ENCODE data around the gene DOCK1. TPM values are rescaled to one million over a fixed set of nuclear protein-coding genes. Genes with fewer than 3 reads are reported as not detected.

The DOCK1 gene
- total RNA-seq, 3 donors from 2014 or later: 0.11 to 0.15 (median 0.14) TPM

DNA sequence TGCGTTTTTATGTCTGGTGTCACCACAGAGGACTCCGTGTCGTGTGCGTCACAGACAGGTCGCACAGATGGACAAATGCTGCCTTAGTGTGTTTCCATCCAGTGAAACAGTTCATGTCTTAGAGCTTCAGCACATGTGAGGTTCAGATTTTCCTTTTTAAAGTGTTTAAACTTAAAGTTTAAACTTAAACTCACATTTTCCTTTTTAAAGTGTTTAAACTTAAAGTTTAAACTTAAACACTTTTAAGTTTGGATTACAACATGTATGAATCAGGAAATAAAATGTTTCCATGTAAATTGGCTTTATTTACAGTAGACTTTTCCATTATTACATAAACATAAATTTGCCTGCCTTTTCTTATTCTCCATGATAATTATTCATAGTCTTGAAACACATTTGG, 223.9 kb downstream of the DOCK1 start:
- ATAC-seq: no peak
- Mint-ChIP-seq H3K4me3 (no peak overlapping the region), H3K36me3 (ENCODE audit: insufficient read depth) (no peaks in the 10 kb centered on the region), H3K4me1 (ENCODE audit: low read depth) (no peaks in the 10 kb centered on the region), H3K9me3 (peaks cover 5% of the 10 kb centered on the region), H3K27me3 (ENCODE audit: low read depth) (peaks cover 2% of the 10 kb centered on the region)
- DNase-seq: no peak

DNA sequence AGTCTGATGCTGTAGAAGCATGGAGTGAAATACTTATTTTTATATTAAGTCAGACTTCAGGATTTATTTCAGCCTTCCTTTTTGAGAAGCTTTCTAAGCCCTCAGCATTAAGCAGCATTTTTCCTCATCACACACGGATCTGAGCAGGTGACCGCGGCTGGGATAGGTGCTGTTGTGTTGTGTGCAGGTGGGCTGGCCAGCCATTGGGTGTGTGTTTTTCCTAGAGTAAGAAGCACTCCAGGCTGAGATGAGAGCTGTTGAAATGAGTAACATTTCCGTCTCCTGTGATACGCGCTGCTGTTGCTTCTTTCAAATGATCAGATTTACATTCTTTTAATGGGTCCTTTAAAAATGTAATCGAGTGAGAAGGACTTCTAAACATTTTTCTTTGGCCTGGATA, 227.2 kb downstream of the DOCK1 start:
- Mint-ChIP-seq H3K27me3 (ENCODE audit: low read depth) (peaks cover 2% of the 10 kb centered on the region), H3K4me3 (no peak overlapping the region), H3K4me1 (ENCODE audit: low read depth) (peaks cover 3% of the 10 kb centered on the region), H3K36me3 (ENCODE audit: insufficient read depth) (no peaks in the 10 kb centered on the region), H3K9me3 (peaks cover 5% of the 10 kb centered on the region)
- no peak for ATAC-seq
- no peak for DNase-seq

DNA sequence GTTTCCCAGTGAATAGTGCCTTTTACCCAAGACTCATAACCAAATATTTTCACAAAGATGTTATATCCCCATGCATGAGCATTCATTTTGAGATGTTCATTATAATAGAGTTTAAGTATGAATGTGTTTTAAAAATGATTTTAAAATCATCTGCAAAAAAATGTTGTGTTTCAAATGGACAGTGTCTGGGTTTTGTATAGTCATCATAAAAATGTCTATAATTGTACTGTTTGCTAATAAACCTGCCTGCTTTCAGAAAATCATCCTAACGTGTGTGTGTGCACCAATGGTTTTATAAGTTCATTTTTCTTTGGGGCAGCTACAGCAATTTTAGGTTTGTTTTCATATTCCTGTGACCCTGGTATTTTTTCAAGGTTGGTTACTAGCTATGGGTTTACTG, 228.0 kb downstream of the DOCK1 start:
- Mint-ChIP-seq H3K4me3 (no peak overlapping the region), H3K4me1 (ENCODE audit: low read depth) (peaks cover 3% of the 10 kb centered on the region), H3K36me3 (ENCODE audit: insufficient read depth) (no peaks in the 10 kb centered on the region), H3K9me3 (peaks cover 5% of the 10 kb centered on the region), H3K27me3 (ENCODE audit: low read depth) (peaks cover 2% of the 10 kb centered on the region)
- DNase-seq (no peak), ATAC-seq (no peak)

DNA sequence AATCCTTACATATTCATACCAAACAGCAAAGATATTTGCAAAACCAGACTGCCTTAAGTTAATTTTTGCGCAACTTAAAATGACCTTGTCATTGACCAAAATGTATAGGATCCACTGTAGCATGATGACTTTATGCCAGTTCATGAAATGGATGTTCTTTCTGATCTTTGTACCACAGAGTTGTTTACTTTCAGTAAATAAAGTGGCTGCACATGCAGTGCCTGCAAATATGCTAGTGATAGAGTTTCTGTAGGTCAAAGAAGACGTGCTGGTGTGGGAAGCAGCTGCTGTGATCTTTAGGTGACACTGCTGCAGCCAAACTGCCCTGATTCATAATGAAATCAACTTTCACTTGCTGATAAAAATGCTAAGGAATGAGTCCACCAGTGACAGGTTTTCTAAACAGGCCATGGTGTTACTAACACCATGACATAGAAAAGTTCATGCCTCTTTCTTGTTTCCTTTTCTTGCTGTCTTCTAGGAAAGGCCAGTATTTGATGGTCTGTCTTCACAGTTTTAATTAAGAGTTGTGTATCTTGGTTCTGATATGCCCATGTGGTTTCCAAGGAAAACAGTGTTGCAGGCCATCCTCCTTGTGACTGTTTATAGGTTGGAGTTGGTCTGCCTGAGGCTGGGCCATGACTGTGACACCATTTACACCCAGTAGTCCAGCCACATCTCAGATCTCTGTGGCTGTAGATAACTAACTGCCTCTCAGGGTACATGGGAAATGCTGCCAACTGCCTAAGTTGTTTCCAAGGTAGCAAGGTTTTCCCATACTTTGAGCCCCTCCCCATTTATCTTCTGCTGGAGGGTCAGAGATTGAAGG, 228.7 kb downstream of the DOCK1 start:
- peaks cover 2% of the 10 kb centered on the region for H3K27me3 Mint-ChIP-seq (ENCODE audit: low read depth)
- H3K4me3 Mint-ChIP-seq: no peak overlapping the region
- H3K36me3 Mint-ChIP-seq (ENCODE audit: insufficient read depth): no peaks in the 10 kb centered on the region
- ATAC-seq: no peak
- peaks cover 3% of the 10 kb centered on the region for H3K4me1 Mint-ChIP-seq (ENCODE audit: low read depth)
- H3K9me3 Mint-ChIP-seq: peaks cover under 1% of the 10 kb centered on the region
- no peak for DNase-seq

DNA sequence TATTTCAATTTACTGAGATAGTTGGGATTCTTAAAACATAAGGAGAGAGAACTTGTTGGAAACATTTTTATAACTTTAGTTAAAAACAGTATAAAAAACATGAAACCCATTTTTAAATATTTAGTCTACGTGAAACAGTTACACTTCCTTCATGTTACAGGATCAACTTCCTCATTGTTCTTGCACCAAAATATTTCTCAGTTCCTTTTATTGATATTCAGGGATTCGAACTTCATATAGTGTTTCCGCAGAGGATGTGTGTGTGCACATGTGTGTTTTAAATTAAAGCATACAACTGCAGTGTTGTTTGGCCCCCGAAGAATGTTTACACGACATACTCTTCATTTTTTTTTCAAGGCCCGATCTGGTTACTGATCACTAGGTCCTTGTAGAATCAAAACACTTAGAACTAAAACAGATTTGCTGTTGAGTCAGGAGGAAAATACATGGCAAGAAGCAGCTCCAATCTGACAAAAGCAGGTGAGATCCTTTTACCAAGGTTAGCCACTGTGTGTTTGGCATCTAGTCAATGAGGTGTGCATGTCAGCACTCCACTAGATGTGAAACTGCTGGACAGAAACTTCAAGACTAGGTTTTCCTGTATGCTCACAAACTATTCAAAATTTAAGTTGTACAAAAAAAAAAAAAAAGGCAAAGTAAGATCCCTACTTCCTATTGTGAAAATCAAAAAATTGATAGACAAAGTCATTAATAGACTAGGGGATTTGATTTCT, 230.8 kb downstream of the DOCK1 start:
- H3K36me3 Mint-ChIP-seq (ENCODE audit: insufficient read depth): no peaks in the 10 kb centered on the region
- H3K9me3 Mint-ChIP-seq: no peaks in the 10 kb centered on the region
- H3K4me3 Mint-ChIP-seq: no peak overlapping the region
- no peak for DNase-seq
- peaks cover 2% of the 10 kb centered on the region for H3K27me3 Mint-ChIP-seq (ENCODE audit: low read depth)
- peaks cover 3% of the 10 kb centered on the region for H3K4me1 Mint-ChIP-seq (ENCODE audit: low read depth)
- ATAC-seq: no peak

DNA sequence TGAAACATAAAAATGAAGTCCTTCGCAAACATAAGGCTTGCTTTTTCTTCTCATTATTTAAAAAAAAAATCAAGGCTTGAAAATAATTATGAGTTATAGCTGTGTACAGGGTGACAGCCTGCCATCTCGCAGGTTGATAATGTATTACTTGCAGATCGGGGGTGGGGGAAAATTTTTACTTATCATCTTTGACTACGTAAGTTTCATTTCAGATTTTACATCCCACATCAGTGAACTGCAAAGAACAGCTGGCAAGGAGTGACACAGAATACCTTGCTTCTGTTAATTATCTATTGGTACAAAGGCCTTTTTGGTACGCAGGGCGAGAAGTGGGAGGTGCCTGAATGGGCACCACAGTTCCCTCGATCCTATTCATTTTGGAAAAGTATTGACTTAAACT, 232.2 kb downstream of the DOCK1 start:
- DNase-seq (no peak), ATAC-seq (no peak)
- Mint-ChIP-seq H3K27me3 (ENCODE audit: low read depth) (peaks cover 2% of the 10 kb centered on the region), H3K4me3 (no peak overlapping the region), H3K4me1 (ENCODE audit: low read depth) (peaks cover 3% of the 10 kb centered on the region), H3K9me3 (no peaks in the 10 kb centered on the region), H3K36me3 (ENCODE audit: insufficient read depth) (no peaks in the 10 kb centered on the region)

DNA sequence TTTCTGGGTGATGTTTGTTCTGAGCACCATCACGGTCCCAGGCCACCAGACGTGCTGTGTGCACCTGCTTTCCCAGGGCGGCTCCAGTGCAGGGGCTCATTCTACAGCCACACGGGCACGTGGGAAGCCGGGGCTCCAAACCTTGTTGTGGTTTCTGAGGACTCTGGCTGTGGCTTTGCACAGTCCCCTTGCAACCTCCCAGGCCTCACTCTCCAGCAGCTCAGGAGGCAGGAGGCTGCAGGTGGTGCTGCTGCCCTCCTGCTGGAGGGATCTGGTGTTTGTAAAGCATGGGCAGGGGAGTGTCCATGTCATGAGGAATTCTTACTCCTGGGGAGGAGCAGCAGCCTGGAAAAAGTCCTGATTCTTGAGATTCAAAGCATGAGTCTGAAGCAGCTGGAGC, 236.9 kb downstream of the DOCK1 start:
- no peaks in the 10 kb centered on the region for H3K9me3 Mint-ChIP-seq
- no peaks in the 10 kb centered on the region for H3K36me3 Mint-ChIP-seq (ENCODE audit: insufficient read depth)
- H3K4me1 Mint-ChIP-seq (ENCODE audit: low read depth): no peaks in the 10 kb centered on the region
- no peaks in the 10 kb centered on the region for H3K27me3 Mint-ChIP-seq (ENCODE audit: low read depth)
- no peak for DNase-seq
- H3K4me3 Mint-ChIP-seq: no peak overlapping the region
- ATAC-seq: no peak

DNA sequence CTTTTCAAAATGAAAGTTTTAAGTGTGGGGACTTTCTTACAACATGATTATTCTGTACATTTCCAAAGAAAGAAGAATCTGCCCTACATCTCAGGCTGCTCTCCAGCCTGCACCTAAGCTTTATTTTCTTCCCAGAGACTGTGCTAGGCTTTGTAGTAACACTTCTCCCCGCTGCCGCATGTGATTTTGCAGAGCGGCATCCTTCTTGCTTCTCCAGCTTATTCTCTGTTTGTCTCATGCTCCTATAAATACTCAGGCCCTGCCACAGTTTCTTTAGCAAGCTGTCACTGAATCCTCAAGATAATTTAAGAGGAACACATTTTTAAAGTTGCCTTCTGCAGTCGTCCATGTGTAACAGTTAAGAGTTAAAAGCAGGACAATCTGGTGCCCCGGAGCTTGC, 237.6 kb downstream of the DOCK1 start:
- no peak for ATAC-seq
- no peaks in the 10 kb centered on the region for H3K4me1 Mint-ChIP-seq (ENCODE audit: low read depth)
- no peaks in the 10 kb centered on the region for H3K9me3 Mint-ChIP-seq
- H3K27me3 Mint-ChIP-seq (ENCODE audit: low read depth): no peaks in the 10 kb centered on the region
- no peak overlapping the region for H3K4me3 Mint-ChIP-seq
- no peaks in the 10 kb centered on the region for H3K36me3 Mint-ChIP-seq (ENCODE audit: insufficient read depth)
- no peak for DNase-seq

DNA sequence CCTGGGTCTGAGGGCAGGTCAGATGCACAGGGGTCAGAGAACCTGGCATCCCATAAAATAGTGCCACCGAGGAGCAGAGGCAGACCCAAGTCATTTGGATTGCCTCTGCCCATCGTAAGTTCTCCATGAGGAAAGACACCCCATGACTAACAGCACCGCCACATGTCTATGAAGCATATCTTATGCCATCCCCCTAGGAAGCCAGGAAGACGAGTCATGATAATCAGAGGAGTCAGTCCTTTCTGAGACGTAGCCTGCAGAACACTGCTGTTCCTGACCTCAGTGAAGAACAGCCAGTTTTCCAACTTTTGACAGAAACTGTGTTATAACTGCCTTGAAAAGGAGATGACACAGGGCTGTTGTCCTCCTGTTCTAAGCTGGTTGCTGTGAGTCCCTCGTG, 239.9 kb downstream of the DOCK1 start:
- H3K4me3 Mint-ChIP-seq: no peak overlapping the region
- no peaks in the 10 kb centered on the region for H3K27me3 Mint-ChIP-seq (ENCODE audit: low read depth)
- ATAC-seq (no peak), DNase-seq (no peak)
- H3K36me3 Mint-ChIP-seq (ENCODE audit: insufficient read depth): no peaks in the 10 kb centered on the region
- H3K4me1 Mint-ChIP-seq (ENCODE audit: low read depth): no peaks in the 10 kb centered on the region
- H3K9me3 Mint-ChIP-seq: no peaks in the 10 kb centered on the region

DNA sequence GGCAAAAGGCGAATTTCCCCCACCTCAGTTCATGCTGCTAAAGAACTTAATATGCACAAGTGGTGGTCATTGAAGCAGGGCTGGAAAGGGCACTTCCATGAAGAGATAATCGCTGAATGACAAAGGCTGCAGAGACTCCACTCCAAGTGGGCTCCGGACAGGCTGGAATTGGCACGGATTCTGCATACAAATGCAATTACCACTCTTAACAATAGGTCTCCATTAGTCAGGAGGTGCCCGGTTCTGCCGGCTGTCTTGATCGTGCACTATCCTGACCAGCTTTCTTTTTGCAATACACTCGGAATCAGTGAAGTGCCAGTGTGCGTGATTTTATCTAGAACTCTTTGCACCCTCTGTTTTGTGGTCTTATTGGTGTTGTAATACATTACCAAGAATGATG, 241.4 kb downstream of the DOCK1 start:
- Mint-ChIP-seq H3K27me3 (ENCODE audit: low read depth) (no peaks in the 10 kb centered on the region), H3K4me1 (ENCODE audit: low read depth) (no peaks in the 10 kb centered on the region), H3K4me3 (no peak overlapping the region), H3K9me3 (no peaks in the 10 kb centered on the region), H3K36me3 (ENCODE audit: insufficient read depth) (no peaks in the 10 kb centered on the region)
- no peak for ATAC-seq
- no peak for DNase-seq

DNA sequence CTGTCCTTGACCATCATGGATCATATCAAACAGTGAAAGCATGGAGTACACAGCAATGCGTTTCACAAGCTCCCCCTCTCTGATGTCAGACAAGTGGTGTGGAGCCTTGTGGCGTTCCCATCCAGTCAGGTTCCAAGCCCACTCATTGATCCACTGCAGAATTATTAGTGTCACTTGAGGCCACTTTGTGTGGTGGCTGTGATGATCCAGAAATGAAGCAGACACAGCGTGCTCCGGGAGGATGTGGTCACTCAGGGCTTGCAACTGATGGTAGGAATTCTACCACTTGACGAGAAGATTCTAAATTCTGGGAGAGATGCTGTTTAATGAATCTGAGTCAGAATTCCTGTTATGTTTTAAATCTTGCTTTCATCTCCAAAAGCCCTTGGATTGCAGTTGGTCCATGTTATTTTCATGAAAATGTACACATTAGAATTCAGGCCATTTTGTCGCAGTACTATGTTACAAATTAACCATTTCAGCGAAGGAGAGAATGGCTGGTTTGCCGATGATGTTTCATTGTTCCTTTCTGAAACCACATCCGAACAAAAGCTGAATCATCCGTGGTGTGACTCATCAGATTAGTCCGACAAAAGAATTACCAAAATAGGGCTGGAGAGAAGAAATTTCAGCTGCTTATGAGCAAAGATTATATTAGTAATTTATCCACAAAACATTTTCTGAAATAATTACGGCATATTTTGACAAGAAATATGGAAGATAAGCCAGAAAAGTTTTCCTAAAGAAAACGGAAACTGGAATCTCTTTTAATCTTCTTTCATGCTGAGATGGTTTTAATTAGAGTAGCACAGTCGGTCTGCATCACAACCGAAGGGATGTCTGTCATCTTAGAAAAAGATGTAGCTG, 243.1 kb downstream of the DOCK1 start:
- no peaks in the 10 kb centered on the region for H3K27me3 Mint-ChIP-seq (ENCODE audit: low read depth)
- ATAC-seq: no peak
- no peaks in the 10 kb centered on the region for H3K36me3 Mint-ChIP-seq (ENCODE audit: insufficient read depth)
- H3K4me1 Mint-ChIP-seq (ENCODE audit: low read depth): no peaks in the 10 kb centered on the region
- H3K9me3 Mint-ChIP-seq: no peaks in the 10 kb centered on the region
- no peak overlapping the region for H3K4me3 Mint-ChIP-seq
- no peak for DNase-seq

DNA sequence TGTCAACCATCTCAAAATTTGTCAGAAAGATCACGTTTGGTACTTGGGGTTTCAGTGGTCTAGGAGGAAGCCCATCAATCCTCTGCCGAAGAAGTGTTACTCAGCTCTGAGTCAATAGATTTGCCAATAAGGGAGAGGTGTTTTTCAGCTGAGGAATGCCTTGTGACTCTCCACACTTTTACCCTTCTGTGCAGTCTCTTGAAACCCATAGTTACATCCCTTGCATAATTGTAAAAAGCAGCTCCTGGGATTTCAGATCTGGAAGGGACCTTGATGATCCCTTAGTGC, 243.6 kb downstream of the DOCK1 start:
- Mint-ChIP-seq H3K4me1 (ENCODE audit: low read depth) (no peaks in the 10 kb centered on the region), H3K36me3 (ENCODE audit: insufficient read depth) (no peaks in the 10 kb centered on the region), H3K9me3 (no peaks in the 10 kb centered on the region), H3K4me3 (no peak overlapping the region), H3K27me3 (ENCODE audit: low read depth) (no peaks in the 10 kb centered on the region)
- DNase-seq (no peak), ATAC-seq (peak in 1 of 2 donors; percentile 35)

DNA sequence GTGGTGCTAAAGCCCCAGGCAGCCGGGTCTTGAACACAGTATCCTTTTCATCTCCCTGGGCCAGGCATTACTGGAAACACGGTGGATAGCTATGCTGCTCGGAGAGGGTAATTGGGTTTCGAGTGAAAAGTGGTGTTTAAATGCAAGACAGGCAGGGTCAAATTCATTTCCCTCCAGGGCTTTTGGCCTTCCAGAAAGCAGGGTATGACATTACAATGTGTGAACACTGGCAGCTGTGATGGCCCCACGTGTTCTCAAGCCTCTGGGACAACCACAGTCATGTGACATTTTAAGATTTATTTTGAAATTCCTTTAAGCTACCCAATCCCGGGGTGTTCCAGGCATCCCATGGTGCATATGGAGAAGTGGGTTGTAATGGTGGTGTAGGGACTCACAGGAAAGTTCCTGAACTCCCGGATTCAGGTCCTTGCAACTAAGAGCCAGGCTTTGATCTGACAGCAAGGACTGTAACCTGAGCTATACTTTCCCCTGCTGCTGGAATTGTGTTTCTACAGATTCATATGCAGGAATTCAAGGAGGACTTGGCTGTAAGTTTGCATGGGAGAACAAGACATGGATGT, 244.4 kb downstream of the DOCK1 start:
- Mint-ChIP-seq H3K36me3 (ENCODE audit: insufficient read depth) (no peaks in the 10 kb centered on the region), H3K27me3 (ENCODE audit: low read depth) (no peaks in the 10 kb centered on the region), H3K9me3 (no peaks in the 10 kb centered on the region), H3K4me3 (no peak overlapping the region), H3K4me1 (ENCODE audit: low read depth) (no peaks in the 10 kb centered on the region)
- ATAC-seq (no peak), DNase-seq (no peak)

DNA sequence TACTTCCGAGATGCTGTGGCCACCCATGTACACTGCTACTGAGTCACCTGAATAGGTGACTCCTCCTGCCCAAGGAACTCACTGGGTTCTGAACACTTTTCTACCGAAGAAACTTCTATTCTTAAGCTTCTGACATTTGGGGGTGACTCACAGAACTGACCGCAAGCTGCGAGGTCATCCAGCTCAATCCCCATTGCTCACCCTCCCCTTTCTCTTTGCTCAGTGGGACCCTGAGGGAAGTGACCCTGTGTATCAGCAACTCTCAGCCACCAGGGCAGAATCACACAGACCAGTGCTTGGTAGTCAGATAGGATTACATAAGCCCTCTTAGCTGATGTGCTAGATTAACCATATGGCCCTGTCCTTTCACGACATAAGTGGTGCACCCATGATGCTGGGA, 244.9 kb downstream of the DOCK1 start:
- Mint-ChIP-seq H3K9me3 (no peaks in the 10 kb centered on the region), H3K4me3 (no peak overlapping the region), H3K36me3 (ENCODE audit: insufficient read depth) (no peaks in the 10 kb centered on the region), H3K27me3 (ENCODE audit: low read depth) (no peaks in the 10 kb centered on the region), H3K4me1 (ENCODE audit: low read depth) (no peaks in the 10 kb centered on the region)
- no peak for DNase-seq
- ATAC-seq: no peak

All from activated T-cell treated with anti-CD3 and anti-CD28 coated beads, Interleukin-2, amount 50 U/mL, for 4 hours (primary cell).